H1 (cell line): Measurements from ENCODE around the gene ADAMTS15. TPM values are rescaled to one million over a fixed set of nuclear protein-coding genes. Genes with fewer than 3 reads are reported as not detected.

Experiments
- CTCF ChIA-PET: fragments of 300-600 bp; sonication (Branson Sonifier 250); formaldehyde crosslinking; loops from one replicate; lab custom pipeline; 2021; ENCODE audit not compliant: partially characterized antibody; lab: Charles Lee
- POLR2A ChIA-PET: fragments of 300-600 bp; sonication (Branson Sonifier 250); formaldehyde crosslinking; loops from one replicate; lab custom pipeline; 2021; ENCODE audit warnings: inconsistent platforms; ENCODE audit not compliant: partially characterized antibody; lab: Charles Lee
- DNase-seq, 2 experiments: peaks; one replicate each; pipeline versions ENCODE4 v3.0.0 to v3.0.0-alpha.2; 2010 to 2022; ENCODE audit warnings: low spot score in 2 of 2, low read depth in 1 of 2, mixed read lengths in 1 of 2
- FAIRE-seq: peaks from 2 replicates; lab custom pipeline; 2011; peaks lifted over from hg19 to GRCh38; lab: Jason Lieb, UNC
- H2AFZ ChIP-seq: 2 replicates; pipeline ENCODE4 v1.8.1; 2012; ENCODE audit warnings: low read length, inconsistent platforms
- H2AK5ac ChIP-seq: 2 replicates; pipeline ENCODE4 v1.6.1; 2013; ENCODE audit warnings: low read depth, low read length
- H2BK120ac ChIP-seq: replicated peaks from 2 replicates; pipeline ENCODE3; 2013; ENCODE audit warnings: low read depth, low read length, inconsistent platforms
- H2BK12ac ChIP-seq: 2 replicates; pipeline ENCODE4 v1.6.1; 2013; ENCODE audit warnings: low read depth, low read length
- H2BK15ac ChIP-seq: 2 replicates; pipeline ENCODE4 v1.6.1; 2013; ENCODE audit warnings: low read length
- H2BK20ac ChIP-seq: 2 replicates; pipeline ENCODE4 v1.6.1; 2013; ENCODE audit warnings: low read length
- H2BK5ac ChIP-seq: 2 replicates; pipeline ENCODE4 v1.6.1; 2013; ENCODE audit warnings: low read depth, low read length
- H3K14ac ChIP-seq: 2 replicates; pipeline ENCODE4 v1.6.1; 2013; ENCODE audit warnings: inconsistent platforms; ENCODE audit not compliant: insufficient read length
- H3K18ac ChIP-seq: 2 replicates; pipeline ENCODE4 v1.6.1; 2013; ENCODE audit warnings: low read length; ENCODE audit errors: extremely low read depth
- H3K23ac ChIP-seq: 2 replicates; pipeline ENCODE4 v1.6.1; 2013; ENCODE audit warnings: inconsistent platforms; ENCODE audit not compliant: insufficient read length
- H3K23me2 ChIP-seq: 2 replicates; pipeline ENCODE4 v1.6.1; 2013; ENCODE audit warnings: low read depth, low read length
- H3K27ac ChIP-seq: 2 replicates; pipeline ENCODE4 v1.6.1; 2011; ENCODE audit warnings: low read depth, low read length, inconsistent platforms
- H3K27me3 ChIP-seq, 4 experiments: replicated peaks in 1 of 4; 1 replicate in 1 of 4; 2 replicates in 3 of 4; pipeline versions ENCODE4 v1.6.1 to v1.8.1; 2011 to 2013; ENCODE audit warnings: low read length in 3 of 4, mild to moderate bottlenecking in 3 of 4, inconsistent platforms in 2 of 4, mixed read lengths in 2 of 4, moderate library complexity in 1 of 4; ENCODE audit not compliant: control insufficient read depth in 3 of 4, insufficient read depth in 3 of 4; ENCODE audit errors: extremely low read depth in 1 of 4
- H3K36me3 ChIP-seq, 4 experiments: 2 replicates each; pipeline versions ENCODE4 v1.6.1 to v1.8.1; 2011 to 2013; ENCODE audit warnings: mild to moderate bottlenecking in 4 of 4, low read length in 3 of 4, moderate library complexity in 2 of 4, control low read depth in 1 of 4, inconsistent platforms in 1 of 4; ENCODE audit not compliant: insufficient read depth in 4 of 4, control insufficient read depth in 2 of 4
- H3K4ac ChIP-seq: replicated peaks from 2 replicates; pipeline ENCODE3; 2013; ENCODE audit warnings: low read length, low read depth, mixed read lengths, inconsistent platforms; ENCODE audit not compliant: insufficient read length
- H3K4me1 ChIP-seq, 4 experiments: replicated peaks in 1 of 4; 1 replicate in 1 of 4; 2 replicates in 3 of 4; pipeline versions ENCODE4 v1.6.1 to v1.8.1; 2011 to 2013; ENCODE audit warnings: low read length in 3 of 4, inconsistent platforms in 2 of 4, mixed read lengths in 1 of 4; ENCODE audit not compliant: insufficient read depth in 4 of 4, control insufficient read depth in 3 of 4
- H3K4me2 ChIP-seq, 2 experiments: 2 replicates each; pipeline versions ENCODE4 v1.6.1 to v1.8.1; 2011 to 2013; ENCODE audit warnings: low read depth in 2 of 2, low read length in 2 of 2, control low read depth in 1 of 2, inconsistent platforms in 1 of 2, mild to moderate bottlenecking in 1 of 2; ENCODE audit not compliant: insufficient read depth in 1 of 2
- H3K4me3 ChIP-seq, 4 experiments: fragments of 200-600, 300-600 bp in 1 of 4; sonication (generic), shearing (Covaris generic), sonication (Bioruptor Twin) in 1 of 4; 2 replicates each; pipeline versions ENCODE4 v1.5.1 to v1.8.1; 2011 to 2016; ENCODE audit warnings: low read length in 4 of 4, low read depth in 3 of 4, control low read depth in 2 of 4, inconsistent platforms in 2 of 4, mild to moderate bottlenecking in 2 of 4, mixed read lengths in 1 of 4, moderate library complexity in 1 of 4; ENCODE audit not compliant: insufficient read depth in 2 of 4; ENCODE audit errors: extremely low read depth in 1 of 4
- H3K56ac ChIP-seq: replicated peaks from 2 replicates; pipeline ENCODE3; 2013; ENCODE audit warnings: low read depth, mild to moderate bottlenecking, mixed read lengths, low read length, inconsistent platforms; ENCODE audit not compliant: insufficient read length
- H3K79me1 ChIP-seq: 2 replicates; pipeline ENCODE4 v1.6.1; 2013; ENCODE audit warnings: low read depth, low read length, control low read depth
- H3K79me2 ChIP-seq, 2 experiments: 2 replicates each; pipeline versions ENCODE4 v1.6.1 to v1.8.1; 2012 to 2013; ENCODE audit warnings: low read length in 2 of 2, mild to moderate bottlenecking in 2 of 2, inconsistent platforms in 1 of 2; ENCODE audit not compliant: insufficient read depth in 2 of 2, control insufficient read depth in 1 of 2
- H3K9ac ChIP-seq, 4 experiments: replicated peaks in 1 of 4; 1 replicate in 1 of 4; 2 replicates in 3 of 4; pipeline versions ENCODE4 v1.6.1 to v1.8.1; 2011 to 2013; ENCODE audit warnings: low read depth in 3 of 4, low read length in 3 of 4, control low read depth in 2 of 4, mild to moderate bottlenecking in 2 of 4, moderate library complexity in 2 of 4, inconsistent platforms in 1 of 4; ENCODE audit errors: extremely low read depth in 1 of 4
- H3K9me3 ChIP-seq, 2 experiments: 2 replicates each; pipeline versions ENCODE4 v1.6.1 to v1.8.1; 2012 to 2013; ENCODE audit warnings: mild to moderate bottlenecking in 2 of 2, moderate library complexity in 2 of 2, control low read depth in 1 of 2, inconsistent platforms in 1 of 2, low read depth in 1 of 2, low read length in 1 of 2, mixed read lengths in 1 of 2; ENCODE audit not compliant: insufficient read depth in 2 of 2
- H4K20me1 ChIP-seq, 2 experiments: replicated peaks in 1 of 2; 2 replicates each; pipeline versions ENCODE3 to v1.8.1; 2011 to 2013; ENCODE audit warnings: inconsistent platforms in 2 of 2, low read length in 2 of 2, mild to moderate bottlenecking in 1 of 2; ENCODE audit not compliant: insufficient read depth in 2 of 2, control insufficient read depth in 1 of 2
- H4K5ac ChIP-seq: 2 replicates; pipeline ENCODE4 v1.6.1; 2013; ENCODE audit warnings: low read length, low read depth, mixed read lengths, inconsistent platforms; ENCODE audit not compliant: insufficient read length
- H4K8ac ChIP-seq: 2 replicates; pipeline ENCODE4 v1.8.0; 2013; ENCODE audit warnings: mild to moderate bottlenecking, moderate library complexity, low read length, inconsistent platforms; ENCODE audit not compliant: insufficient read depth; ENCODE audit errors: extremely low read depth
- H4K91ac ChIP-seq: replicated peaks from 2 replicates; pipeline ENCODE3; 2013; ENCODE audit warnings: low read length, mixed read lengths, inconsistent platforms; ENCODE audit not compliant: insufficient read length
- CBX5 ChIP-seq: fragments of 300-800, 300-1000 bp; sonication (generic); IDR thresholded peaks from 2 replicates; pipeline ENCODE4 v1.7.1; 2016; ENCODE audit warnings: antibody characterized with exemption, low read length, low read depth
- CBX8 ChIP-seq: fragments of 300-800, 300-1000 bp; sonication (generic); IDR thresholded peaks from 2 replicates; pipeline ENCODE4 v1.7.1; 2016; ENCODE audit warnings: low read depth, low read length, borderline replicate concordance
- CHD2 ChIP-seq: IDR thresholded peaks from 2 replicates; pipeline ENCODE4 v1.6.1; 2012; ENCODE audit warnings: low read length, improper control_type of control experiment
- JUN ChIP-seq: IDR thresholded peaks from 2 replicates; pipeline ENCODE4 v1.6.1; 2011; ENCODE audit warnings: low read depth, mild to moderate bottlenecking, improper control_type of control experiment, low read length
- NRF1 ChIP-seq: IDR thresholded peaks from 2 replicates; pipeline ENCODE4 v1.6.1; 2011; ENCODE audit warnings: mild to moderate bottlenecking, low read depth, low read length, improper control_type of control experiment
- RBBP5 ChIP-seq: IDR thresholded peaks from 2 replicates; pipeline ENCODE4 v1.7.1; 2012; ENCODE audit warnings: low read depth, mild to moderate bottlenecking, inconsistent platforms, low read length, moderate library complexity, borderline replicate concordance
- SIN3A ChIP-seq, 2 experiments: IDR thresholded peaks in 1 of 2; conservative IDR thresholded peaks in 1 of 2; 2 replicates each; pipeline ENCODE4 v1.6.1; 2011 to 2012; ENCODE audit warnings: low read length in 2 of 2, improper control_type of control experiment in 1 of 2, low read depth in 1 of 2, mild to moderate bottlenecking in 1 of 2
- SIRT6 ChIP-seq: IDR thresholded peaks from one replicate; pipeline ENCODE4 v1.7.1; 2012; ENCODE audit warnings: low read length, inconsistent platforms
- SP4 ChIP-seq: IDR thresholded peaks from 2 replicates; pipeline ENCODE4 v1.6.1; 2012; ENCODE audit warnings: low read length, inconsistent platforms
- SRF ChIP-seq: IDR thresholded peaks from 2 replicates; pipeline ENCODE4 v1.6.1; 2011; ENCODE audit warnings: mild to moderate bottlenecking, low read depth, low read length, moderate library complexity
- TBP ChIP-seq: IDR thresholded peaks from 2 replicates; pipeline ENCODE4 v1.6.1; 2011; ENCODE audit warnings: low read depth, low read length, improper control_type of control experiment
- ZNF274 ChIP-seq: IDR thresholded peaks from 2 replicates; pipeline ENCODE4 v1.7.0; 2012; ENCODE audit warnings: low read length, borderline replicate concordance; ENCODE audit errors: extremely low read depth
- WGBS, 2 experiments: shearing (Covaris generic) in 1 of 2; methylation state at CpG; one replicate each; pipeline versions ENCODE4 v1.1.6 to v1.1.7; 2013 to 2015; ENCODE audit warnings: low lambda C conversion rate in 2 of 2, mixed read lengths in 2 of 2, inconsistent platforms in 1 of 2, low coverage in 1 of 2, missing lambda C conversion rate in 1 of 2; ENCODE audit not compliant: insufficient replicate concordance in 2 of 2, insufficient coverage in 1 of 2, insufficient read length in 1 of 2; ENCODE audit errors: extremely low coverage in 1 of 2, missing lambda C conversion rate in 1 of 2; 5-methylcytosine and 5-hydroxymethylcytosine counted together
- polyA plus RNA-seq, 7 experiments: library from polyadenylated mRNA; depleted of rRNA in 3 of 7; stranded (reverse) in 5 of 7; unstranded in 2 of 7; fragments of >200 nt in 5 of 7; fragments of 200-250 nt in 2 of 7; gene quantifications; 1 replicate in 5 of 7; 2 replicates in 1 of 7; 4 replicates in 1 of 7; pipeline versions ENCODE4 v1.2.1 to v1.2.3, GENCODE V29; 2011 to 2013; ENCODE audit warnings: missing spikeins in 2 of 7, mixed read lengths in 2 of 7
- total RNA-seq: library from RNA; stranded (reverse); fragmentation: NEBNext Ultra II Directional; extraction: Animal tissue kit (Norgen Biotek cat#: 25700); gene quantifications from 2 replicates; pipeline ENCODE4 v1.2.1, GENCODE V29; 2021
- TF ChIP-seq, protein P1 (sequence below): IDR thresholded peaks from 2 replicates; pipeline ENCODE4 v1.6.1; 2011; ENCODE audit warnings: low read length, improper control_type of control experiment
- TF ChIP-seq, protein P2 (sequence below): IDR thresholded peaks from 2 replicates; pipeline ENCODE4 v1.6.1; 2012; ENCODE audit warnings: inconsistent platforms

Gene ADAMTS15
- total and polyA plus RNA-seq, 2 of the 8 experiments (the other 6 are each of a cell fraction or from before 2014, with no cell fraction given): 1.7 to 4.7 TPM

DNA sequence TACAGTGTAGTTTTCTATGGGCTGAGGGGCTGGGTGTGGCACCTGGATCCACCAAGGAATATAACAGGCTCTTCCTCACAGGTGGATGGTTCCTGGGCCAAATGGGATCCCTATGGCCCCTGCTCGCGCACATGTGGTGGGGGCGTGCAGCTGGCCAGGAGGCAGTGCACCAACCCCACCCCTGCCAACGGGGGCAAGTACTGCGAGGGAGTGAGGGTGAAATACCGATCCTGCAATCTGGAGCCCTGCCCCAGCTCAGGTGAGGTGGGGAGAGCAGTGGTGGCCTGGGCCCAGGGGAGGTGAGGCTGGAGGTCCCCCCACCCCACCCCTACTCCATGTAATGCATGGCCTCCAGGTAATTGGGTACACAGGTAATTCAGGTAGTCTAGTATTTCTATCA lies 20.7 kb downstream of the ADAMTS15 start:
- no peak overlapping the region for H2BK5ac ChIP-seq
- H4K8ac ChIP-seq: no peak overlapping the region
- no peak overlapping the region for H3K14ac ChIP-seq
- H4K20me1 ChIP-seq: no peaks in the 10 kb centered on the region
- H3K36me3 ChIP-seq: no peaks in the 10 kb centered on the region
- H3K79me2 ChIP-seq: no peaks in the 10 kb centered on the region
- no peak overlapping the region for H4K91ac ChIP-seq
- ChIA-PET CTCF (interaction anchor here (1.2 to 1.6 kb wide), 2 partner anchors 19 to 38 kb away, joined by 3 to 4 read pairs; no protein-coding TSS in a partner anchor), POLR2A (no interaction called here)
- FAIRE-seq: no peak
- no peak overlapping the region for H2AFZ ChIP-seq
- H3K18ac ChIP-seq: no peak overlapping the region
- no peak for DNase-seq
- H4K5ac ChIP-seq: no peak overlapping the region
- no peak overlapping the region for H2BK20ac ChIP-seq
- H2BK120ac ChIP-seq: no peak overlapping the region
- H3K27me3 ChIP-seq: no peaks in the 10 kb centered on the region
- H3K23ac ChIP-seq: no peak overlapping the region
- H3K56ac ChIP-seq: no peak overlapping the region
- H3K4ac ChIP-seq: no peak overlapping the region
- no peak overlapping the region for H3K4me2 ChIP-seq
- no peaks in the 10 kb centered on the region for H3K4me1 ChIP-seq
- WGBS, 2 experiments: 93% methylated on average over 6 of the region's 6 CpGs; no CpG with 5 or more reads in 1 of the 2 experiments
- H3K9me3 ChIP-seq: no peaks in the 10 kb centered on the region
- H2AK5ac ChIP-seq: no peak overlapping the region
- H3K9ac ChIP-seq: no peak overlapping the region
- no peak overlapping the region for H3K4me3 ChIP-seq
- no peak overlapping the region for H2BK12ac ChIP-seq
- no peak overlapping the region for H3K27ac ChIP-seq
- H2BK15ac ChIP-seq: no peak overlapping the region
- peaks cover 2% of the 10 kb centered on the region; the same call in 1 of the 2 replicates for H3K23me2 ChIP-seq
- no peaks in the 10 kb centered on the region for H3K79me1 ChIP-seq
- no peak for TF ChIP-seq ZNF274
- no peak for TF ChIP-seq RBBP5
- no peak for TF ChIP-seq NRF1
- TF ChIP-seq SRF: no peak
- TF ChIP-seq, protein P1, sequence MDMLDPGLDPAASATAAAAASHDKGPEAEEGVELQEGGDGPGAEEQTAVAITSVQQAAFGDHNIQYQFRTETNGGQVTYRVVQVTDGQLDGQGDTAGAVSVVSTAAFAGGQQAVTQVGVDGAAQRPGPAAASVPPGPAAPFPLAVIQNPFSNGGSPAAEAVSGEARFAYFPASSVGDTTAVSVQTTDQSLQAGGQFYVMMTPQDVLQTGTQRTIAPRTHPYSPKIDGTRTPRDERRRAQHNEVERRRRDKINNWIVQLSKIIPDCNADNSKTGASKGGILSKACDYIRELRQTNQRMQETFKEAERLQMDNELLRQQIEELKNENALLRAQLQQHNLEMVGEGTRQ: no peak
- TF ChIP-seq SIRT6: no peak
- no peak for TF ChIP-seq CBX8
- TF ChIP-seq JUN: no peak
- TF ChIP-seq, protein P2, sequence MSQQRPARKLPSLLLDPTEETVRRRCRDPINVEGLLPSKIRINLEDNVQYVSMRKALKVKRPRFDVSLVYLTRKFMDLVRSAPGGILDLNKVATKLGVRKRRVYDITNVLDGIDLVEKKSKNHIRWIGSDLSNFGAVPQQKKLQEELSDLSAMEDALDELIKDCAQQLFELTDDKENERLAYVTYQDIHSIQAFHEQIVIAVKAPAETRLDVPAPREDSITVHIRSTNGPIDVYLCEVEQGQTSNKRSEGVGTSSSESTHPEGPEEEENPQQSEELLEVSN: no peak
- no peak for TF ChIP-seq CHD2
- no peak for TF ChIP-seq SIN3A (conservative IDR thresholded peaks at IDR 0.05 in 1 of 2, IDR thresholded peaks at IDR 0.05 in 1 of 2; ENCODE audit: low read depth in 1 of 2, low read length in 2 of 2)
- no peak for TF ChIP-seq TBP
- no peak for TF ChIP-seq SP4
- TF ChIP-seq CBX5: no peak
